Glutamatergic neuron (in vitro differentiated cells): ENCODE data around the gene ADARB2. TPM values are rescaled to one million over a fixed set of nuclear protein-coding genes. Genes with fewer than 3 reads are reported as not detected.

Experiments used
- DNase-seq: peaks from one replicate; pipeline ENCODE4 v3.0.0; 2022
- H3K27ac Mint-ChIP-seq: one replicate; pipeline ENCODE4 v1.8.0; 2020; ENCODE audit warnings: mild to moderate bottlenecking, mixed read lengths, inconsistent platforms; ENCODE audit not compliant: unreplicated experiment
- H3K27me3 Mint-ChIP-seq: one replicate; pipeline ENCODE4 v1.8.0; 2020; ENCODE audit warnings: mild to moderate bottlenecking, moderate library complexity, mixed read lengths, inconsistent platforms; ENCODE audit not compliant: unreplicated experiment
- H3K36me3 Mint-ChIP-seq: one replicate; pipeline ENCODE4 v1.8.0; 2020; ENCODE audit warnings: mild to moderate bottlenecking, mixed read lengths, inconsistent platforms; ENCODE audit not compliant: unreplicated experiment
- H3K4me1 Mint-ChIP-seq: one replicate; pipeline ENCODE4 v1.8.0; 2020; ENCODE audit warnings: mild to moderate bottlenecking, low read depth, mixed read lengths, inconsistent platforms; ENCODE audit not compliant: unreplicated experiment
- H3K4me3 Mint-ChIP-seq: one replicate; pipeline ENCODE4 v1.8.0; 2020; ENCODE audit warnings: mild to moderate bottlenecking, mixed read lengths, inconsistent platforms; ENCODE audit not compliant: unreplicated experiment
- H3K9me3 Mint-ChIP-seq: one replicate; pipeline ENCODE4 v1.8.0; 2020; ENCODE audit warnings: mild to moderate bottlenecking, moderate library complexity, mixed read lengths, inconsistent platforms; ENCODE audit not compliant: unreplicated experiment
- CTCF ChIP-seq: fragments of 200-600 bp; sonication (generic); IDR thresholded peaks from one replicate; pipeline ENCODE4 v1.5.0; 2021; ENCODE audit not compliant: partially characterized antibody, unreplicated experiment
- total RNA-seq: library from RNA; stranded (reverse); fragmentation: NEBNext Ultra II Directional; extraction: Animal tissue kit (Norgen Biotek cat#: 25700); gene quantifications from one replicate; pipeline ENCODE4 v1.2.1, GENCODE V29; 2021; ENCODE audit not compliant: unreplicated experiment

ADARB2 gene
- total RNA-seq, 1 donor from 2014 or later = 20.6 TPM

DNA sequence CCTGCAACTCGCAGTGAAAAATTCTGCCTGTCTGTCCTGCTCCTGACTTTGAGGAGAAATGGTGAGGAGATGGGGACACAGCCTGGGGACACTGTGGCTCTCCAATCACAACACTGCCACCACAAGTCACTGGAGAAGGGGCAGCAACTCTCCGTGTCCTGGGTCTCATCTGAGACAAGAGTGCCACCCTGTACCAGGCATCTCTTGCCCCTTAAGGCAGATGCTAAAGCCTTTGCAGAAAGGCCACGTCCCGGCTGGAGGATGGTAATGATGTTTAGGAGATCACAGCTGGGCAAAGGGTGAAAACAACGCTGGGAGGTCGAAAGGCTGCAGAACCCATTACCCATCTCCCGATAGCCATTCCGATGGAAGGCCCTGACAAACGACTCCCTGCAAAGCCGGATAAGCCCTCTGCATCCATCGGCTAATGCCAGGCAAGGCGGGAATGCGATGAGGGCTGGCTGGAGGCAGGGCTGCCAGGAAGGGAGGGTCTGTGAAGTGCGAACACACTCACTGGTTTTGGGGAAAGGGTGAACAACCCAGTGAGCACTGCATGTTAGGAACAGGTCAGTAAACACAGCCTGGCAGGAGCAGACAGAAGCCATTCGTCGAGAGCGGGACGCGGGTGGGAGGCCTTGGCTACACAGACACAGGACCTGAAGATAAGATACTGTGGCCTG lies 190.8 kb downstream of the ADARB2 start:
- DNase-seq = no peak

DNA sequence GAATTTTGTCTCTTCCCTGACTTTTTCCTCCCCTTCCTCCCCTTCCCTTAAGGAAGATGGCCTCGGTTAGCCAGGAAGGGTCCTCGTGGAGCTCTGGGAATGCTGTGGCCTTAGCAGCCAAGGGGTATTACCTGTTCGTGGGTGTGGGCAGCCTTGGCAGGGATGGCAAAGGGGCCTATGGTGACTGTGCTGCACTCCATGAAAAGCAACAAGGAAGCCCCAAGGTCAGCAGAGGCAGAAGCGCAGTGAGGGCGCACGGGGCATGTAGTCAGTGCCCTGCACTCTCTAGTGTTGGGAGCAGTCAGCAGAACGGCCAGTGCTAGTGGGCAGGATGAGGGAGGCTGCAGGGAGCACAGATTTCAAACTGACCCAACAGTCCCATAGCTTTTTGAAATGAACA lies 191.8 kb downstream of the ADARB2 start:
- Mint-ChIP-seq H3K9me3 (no peaks in the 10 kb centered on the region), H3K27ac (no peak overlapping the region), H3K4me1 (peaks cover 4% of the 10 kb centered on the region), H3K4me3 (no peak overlapping the region), H3K36me3 (peaks cover 19% of the 10 kb centered on the region), H3K27me3 (peaks cover 6% of the 10 kb centered on the region)
- no peak for DNase-seq
- no peak for TF ChIP-seq CTCF

More for the DNA sequence above, 190.8 kb downstream of the ADARB2 start:
- H3K4me1 Mint-ChIP-seq = peaks cover 4% of the 10 kb centered on the region
- peaks cover 7% of the 10 kb centered on the region for H3K27me3 Mint-ChIP-seq
- peaks cover 19% of the 10 kb centered on the region for H3K36me3 Mint-ChIP-seq
- peaks cover 3% of the 10 kb centered on the region for H3K9me3 Mint-ChIP-seq
- no peak for TF ChIP-seq CTCF
- H3K27ac Mint-ChIP-seq = no peak overlapping the region
- no peak overlapping the region for H3K4me3 Mint-ChIP-seq

DNA sequence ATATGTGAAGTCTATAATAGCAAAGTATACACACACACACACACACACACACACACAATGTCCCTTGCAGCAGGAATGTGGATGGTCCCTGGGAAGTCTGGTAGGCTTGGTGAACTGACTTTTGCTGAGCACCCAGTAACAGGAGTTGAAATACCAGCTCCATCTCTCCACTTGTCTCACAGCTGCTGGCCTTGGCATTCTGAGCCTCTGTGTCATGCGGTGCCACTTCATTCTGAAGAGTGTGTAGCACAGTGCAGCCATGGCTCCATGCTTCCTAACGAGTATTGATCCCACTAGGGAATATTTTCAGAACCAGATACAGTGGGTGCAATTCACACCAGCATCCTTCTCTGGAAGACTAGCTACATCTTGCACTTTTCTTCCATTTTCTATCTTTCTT lies 192.4 kb downstream of the ADARB2 start:
- H3K27me3 Mint-ChIP-seq = peaks cover 8% of the 10 kb centered on the region
- H3K4me1 Mint-ChIP-seq = peaks cover 4% of the 10 kb centered on the region
- no peak overlapping the region for H3K27ac Mint-ChIP-seq
- H3K9me3 Mint-ChIP-seq = no peaks in the 10 kb centered on the region
- peaks cover 19% of the 10 kb centered on the region for H3K36me3 Mint-ChIP-seq
- DNase-seq = no peak
- no peak overlapping the region for H3K4me3 Mint-ChIP-seq
- no peak for TF ChIP-seq CTCF

- DNase-seq = no peak
- Mint-ChIP-seq H3K36me3 (peaks cover 17% of the 10 kb centered on the region), H3K4me3 (no peak overlapping the region), H3K4me1 (peaks cover 4% of the 10 kb centered on the region), H3K27ac (no peak overlapping the region), H3K9me3 (no peaks in the 10 kb centered on the region), H3K27me3 (peaks cover 8% of the 10 kb centered on the region)
- TF ChIP-seq CTCF = no peak
These were observed 193.1 kb downstream of the ADARB2 start for GRCh38 chr10:1544209-1544673.

DNA sequence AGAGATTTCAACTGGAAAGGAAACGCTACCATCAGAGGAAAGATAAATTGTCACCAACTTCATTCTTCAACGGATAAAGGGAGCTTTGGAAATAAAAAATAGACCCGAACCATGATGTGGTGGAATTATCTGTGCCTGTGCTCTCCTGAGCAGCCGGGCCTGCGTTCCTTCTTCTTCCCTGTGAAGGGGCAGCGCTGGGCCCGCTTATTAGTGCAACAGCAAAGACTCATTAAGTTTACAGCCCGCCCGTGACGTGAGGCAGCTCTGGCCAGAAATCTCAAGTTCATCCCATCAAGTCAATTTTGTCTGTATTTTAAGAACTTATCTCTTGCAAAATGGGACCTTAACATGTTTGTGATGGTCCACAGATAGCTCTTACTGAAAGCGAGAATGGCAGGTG lies 193.7 kb downstream of the ADARB2 start:
- Mint-ChIP-seq H3K36me3 (peaks cover 11% of the 10 kb centered on the region), H3K4me3 (no peak overlapping the region), H3K27me3 (peaks cover 8% of the 10 kb centered on the region), H3K27ac (no peak overlapping the region), H3K9me3 (no peaks in the 10 kb centered on the region), H3K4me1 (peaks cover 4% of the 10 kb centered on the region)
- no peak for DNase-seq
- TF ChIP-seq CTCF = no peak
